Cardiac muscle cell (in vitro differentiated cells and primary cell): ENCODE data around the gene TMEM163. TPM values are rescaled to one million over a fixed set of nuclear protein-coding genes. Genes with fewer than 3 reads are reported as not detected.

Experiments used
- DNase-seq, 2 donors: peaks; one replicate each; pipeline versions ENCODE4 v3.0.0 to v3.0.0-alpha.2; 2010 to 2017; ENCODE audit warnings: low read depth in 1 of 2, low spot score in 1 of 2
- H3K27ac ChIP-seq: fragments of 200-600 bp; sonication (generic); 2 replicates; pipeline ENCODE4 v1.5.1; 2016
- H3K27me3 ChIP-seq: fragments of 200-600 bp; sonication (generic); 2 replicates; pipeline ENCODE4 v1.6.0; 2016; ENCODE audit warnings: control low read depth
- H3K36me3 ChIP-seq: fragments of 200-600 bp; sonication (generic); 2 replicates; pipeline ENCODE4 v1.5.1; 2016; ENCODE audit warnings: control low read depth
- H3K4me1 ChIP-seq: fragments of 200-600 bp; sonication (generic); 2 replicates; pipeline ENCODE4 v1.8.1; 2017; ENCODE audit warnings: low read depth, mild to moderate bottlenecking, mixed run types
- H3K4me3 ChIP-seq: fragments of 200-600 bp; sonication (generic); 2 replicates; pipeline ENCODE4 v1.5.1; 2016; ENCODE audit warnings: mild to moderate bottlenecking
- H3K9me3 ChIP-seq: fragments of 200-600 bp; sonication (generic); 2 replicates; pipeline ENCODE4 v1.5.1; 2017; ENCODE audit warnings: low read depth, mild to moderate bottlenecking, control low read depth
- CTCF ChIP-seq: IDR thresholded peaks from 2 replicates; pipeline ENCODE4 v1.5.1; 2012; ENCODE audit warnings: low read depth, mild to moderate bottlenecking, low read length
- polyA plus RNA-seq: library from polyadenylated mRNA; unstranded; fragments of >200 nt; fragmentation: Nextera tagmentation; extraction: Ambion mirVana; gene quantifications from 2 replicates; pipeline ENCODE4 v1.2.1, GENCODE V29; 2016
- total RNA-seq: library from RNA; depleted of rRNA; stranded (reverse); fragments of >200 nt; gene quantifications from 2 replicates; pipeline ENCODE4 v1.2.3, GENCODE V29; 2016

The TMEM163 gene
- total and polyA plus RNA-seq, 2 experiments from 2014 or later = 45.8 to 58.1 TPM

- no peak for TF ChIP-seq CTCF
- H3K36me3 ChIP-seq = no peaks in the 10 kb centered on the region
- no peak for DNase-seq
- no peaks in the 10 kb centered on the region for H3K27me3 ChIP-seq
- H3K27ac ChIP-seq = no peak overlapping the region
- H3K4me3 ChIP-seq = no peak overlapping the region
- H3K9me3 ChIP-seq = no peaks in the 10 kb centered on the region
- peaks cover 14% of the 10 kb centered on the region for H3K4me1 ChIP-seq
Observed at GRCh38 chr2:134407154-134407890, 311.5 kb downstream of the TMEM163 start.

- Histone ChIP-seq H3K4me3 (no peak overlapping the region), H3K27me3 (no peaks in the 10 kb centered on the region), H3K4me1 (peaks cover 13% of the 10 kb centered on the region), H3K9me3 (no peaks in the 10 kb centered on the region), H3K27ac (no peak overlapping the region), H3K36me3 (no peaks in the 10 kb centered on the region)
- no peak for DNase-seq
- no peak for TF ChIP-seq CTCF
Observed at GRCh38 chr2:134406736-134407135, 312.1 kb downstream of the TMEM163 start.

GRCh38 chr2:134406311-134406710 lies 312.5 kb downstream of the TMEM163 start:
- TF ChIP-seq CTCF = no peak
- no peak overlapping the region for H3K27ac ChIP-seq
- no peaks in the 10 kb centered on the region for H3K9me3 ChIP-seq
- H3K4me1 ChIP-seq = peaks cover 9% of the 10 kb centered on the region
- no peak for DNase-seq
- H3K4me3 ChIP-seq = no peak overlapping the region
- H3K27me3 ChIP-seq = no peaks in the 10 kb centered on the region
- no peaks in the 10 kb centered on the region for H3K36me3 ChIP-seq

Other genes with a start within 250 kb of the TMEM163 start
- gene ACMSD, start 119.6 kb upstream of the TMEM163 start, total RNA-seq = not detected in 2 replicates
- 0.46 TPM in 1 of 2 replicates, not detected in the other for gene ACMSD, start 119.6 kb upstream of the TMEM163 start, polyA plus RNA-seq
- 24.9 and 27.7 TPM in 2 replicates for gene CCNT2, start 199.8 kb upstream of the TMEM163 start, total RNA-seq
- gene CCNT2, start 199.8 kb upstream of the TMEM163 start, polyA plus RNA-seq = 21.9 and 31.8 TPM in 2 replicates